Osteocyte (in vitro differentiated cells): Measurements from ENCODE around the gene ZHX3. TPM values are rescaled to one million over a fixed set of nuclear protein-coding genes. Genes with fewer than 3 reads are reported as not detected.

ENCODE experiments used
- DNase-seq: peaks from one replicate; pipeline ENCODE4 v3.0.0; 2021; ENCODE audit warnings: mixed read lengths; ENCODE audit not compliant: unreplicated experiment; ENCODE audit errors: extremely low spot score
- H3K27ac Mint-ChIP-seq: one replicate; pipeline ENCODE4 v1.8.0; 2021; ENCODE audit warnings: mild to moderate bottlenecking, mixed read lengths; ENCODE audit not compliant: unreplicated experiment
- H3K27me3 Mint-ChIP-seq: one replicate; pipeline ENCODE4 v1.8.0; 2021; ENCODE audit warnings: mixed read lengths; ENCODE audit not compliant: unreplicated experiment
- H3K36me3 Mint-ChIP-seq: one replicate; pipeline ENCODE4 v1.8.0; 2021; ENCODE audit warnings: mixed read lengths; ENCODE audit not compliant: unreplicated experiment
- H3K4me1 Mint-ChIP-seq: one replicate; pipeline ENCODE4 v1.8.0; 2021; ENCODE audit warnings: mixed read lengths; ENCODE audit not compliant: unreplicated experiment
- H3K4me3 Mint-ChIP-seq: one replicate; pipeline ENCODE4 v1.8.0; 2021; ENCODE audit warnings: mild to moderate bottlenecking, moderate library complexity, mixed read lengths; ENCODE audit not compliant: unreplicated experiment
- H3K9me3 Mint-ChIP-seq: one replicate; pipeline ENCODE4 v1.8.0; 2021; ENCODE audit warnings: mixed read lengths; ENCODE audit not compliant: unreplicated experiment
- total RNA-seq: library from RNA; stranded (reverse); gene quantifications from 2 replicates; pipeline ENCODE4 v1.2.1, GENCODE V29; 2021
- TF ChIP-seq, protein P1 (sequence below): fragments of 200-600 bp; sonication (generic); IDR thresholded peaks from 2 replicates; pipeline ENCODE4 v1.5.0; 2021; ENCODE audit warnings: antibody characterized with exemption, mild to moderate bottlenecking, moderate library complexity

Gene ZHX3
- total RNA-seq, 1 donor from 2014 or later: 44.5 TPM

DNA sequence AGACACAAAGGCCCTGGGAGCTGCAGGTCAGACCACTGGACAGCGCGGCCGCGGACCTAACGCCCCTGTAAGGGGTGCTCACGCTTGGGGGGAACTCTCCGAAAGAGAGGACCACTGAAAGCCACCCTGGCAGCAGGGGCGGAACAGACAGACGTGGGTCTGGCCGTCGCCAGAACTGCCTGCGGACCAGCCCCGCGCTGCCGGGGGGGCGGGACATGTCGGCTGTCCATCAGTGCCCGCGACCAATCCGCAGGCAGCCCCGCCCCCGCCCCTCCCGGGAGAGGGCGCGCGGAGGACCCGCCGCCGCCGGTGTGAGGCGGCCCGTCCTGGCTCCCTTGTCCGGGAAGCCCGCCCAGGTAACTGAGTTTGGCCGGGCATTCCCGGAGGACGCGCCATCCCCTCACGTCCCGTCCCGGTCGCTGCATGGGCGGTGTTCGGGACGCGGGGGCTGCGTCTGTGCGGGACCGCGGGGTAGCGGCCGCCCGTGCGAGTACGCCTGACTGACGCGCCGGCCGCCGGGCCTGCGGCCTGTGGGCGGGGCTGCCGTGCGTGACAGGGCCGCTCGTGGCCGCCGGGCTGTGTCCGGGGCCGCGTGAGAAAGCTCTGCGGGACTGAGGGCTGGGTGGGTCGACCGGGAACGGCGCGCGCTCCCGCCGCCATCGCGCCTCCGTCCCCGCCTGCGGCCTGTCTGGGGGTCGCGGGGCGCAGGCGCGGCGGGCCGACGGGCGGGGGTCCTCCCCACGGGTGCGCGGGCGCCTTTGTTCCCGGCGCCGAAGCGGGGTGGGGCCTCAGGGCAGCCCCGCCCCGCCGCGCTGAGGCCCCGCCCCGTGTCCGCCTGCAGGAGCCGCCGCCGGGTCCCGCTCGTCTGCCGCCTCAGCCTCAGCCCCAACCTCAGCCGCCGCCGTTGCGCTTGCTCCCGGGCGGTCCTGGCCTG, 180.6 kb downstream of the ZHX3 start, which contains the start of gene PLCG1:
PLCG1 (plus strand) TSS at position 864 of the 934 bp plus-strand sequence. CDS start 99 bp downstream, outside the sequence.
- Mint-ChIP-seq H3K4me1 (peaks cover 49% of the 10 kb centered on the region), H3K27ac (peak within 1 kb of the TSS; percentile 90), H3K27me3 (no peaks in the 10 kb centered on the region), H3K36me3 (no peaks in the 10 kb centered on the region), H3K4me3 (peak within 1 kb of the TSS; percentile 89), H3K9me3 (no peaks in the 10 kb centered on the region)
- peak; percentile 96 for DNase-seq
- TF ChIP-seq, protein P1, sequence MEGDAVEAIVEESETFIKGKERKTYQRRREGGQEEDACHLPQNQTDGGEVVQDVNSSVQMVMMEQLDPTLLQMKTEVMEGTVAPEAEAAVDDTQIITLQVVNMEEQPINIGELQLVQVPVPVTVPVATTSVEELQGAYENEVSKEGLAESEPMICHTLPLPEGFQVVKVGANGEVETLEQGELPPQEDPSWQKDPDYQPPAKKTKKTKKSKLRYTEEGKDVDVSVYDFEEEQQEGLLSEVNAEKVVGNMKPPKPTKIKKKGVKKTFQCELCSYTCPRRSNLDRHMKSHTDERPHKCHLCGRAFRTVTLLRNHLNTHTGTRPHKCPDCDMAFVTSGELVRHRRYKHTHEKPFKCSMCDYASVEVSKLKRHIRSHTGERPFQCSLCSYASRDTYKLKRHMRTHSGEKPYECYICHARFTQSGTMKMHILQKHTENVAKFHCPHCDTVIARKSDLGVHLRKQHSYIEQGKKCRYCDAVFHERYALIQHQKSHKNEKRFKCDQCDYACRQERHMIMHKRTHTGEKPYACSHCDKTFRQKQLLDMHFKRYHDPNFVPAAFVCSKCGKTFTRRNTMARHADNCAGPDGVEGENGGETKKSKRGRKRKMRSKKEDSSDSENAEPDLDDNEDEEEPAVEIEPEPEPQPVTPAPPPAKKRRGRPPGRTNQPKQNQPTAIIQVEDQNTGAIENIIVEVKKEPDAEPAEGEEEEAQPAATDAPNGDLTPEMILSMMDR: no peak

DNA sequence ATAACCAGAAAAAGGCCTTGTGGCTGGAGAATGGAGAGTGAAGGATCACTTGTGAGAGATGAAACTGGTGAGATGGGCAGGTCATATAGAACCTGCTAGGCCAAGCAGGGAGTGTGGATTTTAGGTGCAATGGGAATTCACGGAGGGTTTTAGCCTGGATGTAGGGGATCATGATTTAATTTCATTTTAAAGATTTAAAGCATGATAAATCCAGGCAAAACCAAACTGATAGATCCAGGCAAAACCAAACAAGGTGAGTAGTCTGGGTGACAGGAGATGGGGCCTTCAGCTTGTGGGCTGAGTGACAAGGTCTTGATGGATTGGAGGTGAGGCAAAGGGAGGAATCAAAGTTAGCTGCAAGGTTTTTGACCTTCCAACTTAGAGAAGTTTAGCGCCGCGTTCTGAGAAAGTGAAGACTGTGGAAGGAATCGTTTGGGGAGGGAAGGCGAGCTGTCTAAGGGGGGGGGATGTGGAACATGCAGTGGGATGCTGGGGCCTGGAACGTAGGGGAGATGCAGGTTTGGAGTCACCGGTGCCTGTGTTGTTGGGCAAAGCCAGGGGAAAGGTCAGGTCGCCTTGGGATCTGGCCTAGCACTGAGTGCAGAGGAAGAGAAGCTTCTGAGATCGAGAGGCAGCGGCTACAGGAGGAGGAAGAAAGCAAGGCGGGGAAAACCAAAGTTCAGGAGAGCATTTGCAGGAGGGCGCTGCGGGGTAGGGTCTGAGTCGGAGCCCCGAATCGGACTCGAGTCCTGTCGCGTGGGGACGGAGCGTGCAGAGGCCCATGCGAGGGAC, 181.4 kb downstream of the ZHX3 start:
- TF ChIP-seq, protein P1: no peak
- peaks cover 40% of the 10 kb centered on the region for H3K4me1 Mint-ChIP-seq
- H3K27ac Mint-ChIP-seq: peak overlapping the region; percentile 84
- DNase-seq: no peak
- H3K27me3 Mint-ChIP-seq: no peaks in the 10 kb centered on the region
- peak overlapping the region; percentile 80 for H3K4me3 Mint-ChIP-seq
- H3K9me3 Mint-ChIP-seq: no peaks in the 10 kb centered on the region
- H3K36me3 Mint-ChIP-seq: no peaks in the 10 kb centered on the region

DNA sequence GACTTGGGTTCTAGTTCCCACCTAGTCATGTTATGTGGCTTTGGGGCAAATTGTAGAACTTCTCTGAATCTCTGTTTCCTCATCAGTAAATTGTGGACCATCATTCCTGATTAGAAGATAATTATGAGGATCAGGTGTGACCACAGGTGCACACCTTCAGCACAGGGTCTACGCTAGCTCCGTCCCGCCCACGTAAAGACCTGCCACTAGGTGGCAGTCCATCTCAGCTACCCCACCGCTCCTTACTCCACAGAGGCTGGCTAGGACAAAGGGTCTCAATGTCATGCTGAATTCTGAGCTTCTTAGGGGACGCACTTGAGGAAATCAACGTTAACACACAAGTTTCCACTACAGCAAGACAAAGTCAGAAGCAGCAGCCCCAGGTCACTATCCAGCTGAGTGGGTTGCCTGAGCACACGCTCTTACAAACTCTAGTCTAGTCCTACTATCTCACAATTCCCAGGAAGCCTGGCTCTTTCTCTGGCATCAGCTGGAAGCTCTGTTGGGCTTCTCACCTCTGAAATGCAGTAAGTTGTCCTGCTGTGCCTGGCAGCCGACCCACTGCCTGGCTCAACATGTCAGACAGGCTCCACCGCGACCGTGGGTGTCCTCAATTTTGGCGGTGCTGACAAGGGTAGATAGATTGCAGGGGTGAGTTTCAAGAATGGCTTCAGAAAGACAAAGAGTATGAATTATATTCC, 182.2 kb downstream of the ZHX3 start:
- peaks cover 33% of the 10 kb centered on the region for H3K4me1 Mint-ChIP-seq
- H3K27ac Mint-ChIP-seq: no peak overlapping the region

DNA sequence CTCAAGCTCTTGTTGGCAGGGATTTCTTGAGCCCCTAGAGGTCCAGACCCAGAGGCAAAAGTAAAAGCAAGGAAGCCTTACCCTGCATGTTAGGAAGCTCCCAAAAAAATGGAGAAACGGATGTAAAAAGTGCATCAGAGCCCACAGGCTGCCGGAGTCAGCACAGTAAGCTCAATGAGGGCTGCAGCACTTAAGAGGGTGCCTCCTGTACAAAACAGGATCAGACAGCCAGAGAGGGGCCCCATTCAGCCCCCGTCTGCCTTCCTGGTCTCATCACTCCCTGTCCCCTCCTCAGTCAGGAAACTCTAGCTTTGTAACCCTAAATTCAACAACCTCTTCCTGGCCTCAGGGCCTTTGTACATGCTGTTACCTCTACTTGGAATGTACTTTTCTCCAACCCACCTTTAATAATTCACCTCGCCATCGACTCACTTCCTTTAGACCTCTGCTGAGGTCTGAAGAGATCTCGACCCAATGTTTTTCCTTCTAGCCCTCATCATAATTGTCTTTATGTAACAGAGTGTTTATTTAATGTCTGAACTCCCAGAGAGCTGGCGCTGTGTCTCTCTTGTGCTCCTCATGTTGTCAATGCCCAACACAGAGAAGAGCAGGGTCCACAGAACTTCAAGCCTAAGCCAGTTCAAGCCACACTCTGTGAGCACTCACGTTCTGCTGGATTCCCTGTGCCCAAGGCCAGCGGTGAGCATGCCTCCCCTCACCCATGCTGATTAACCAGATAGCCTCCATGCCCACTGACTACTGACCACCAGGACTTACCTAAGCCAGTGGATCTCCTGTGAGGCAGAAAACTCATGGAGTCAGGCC, 183.0 kb downstream of the ZHX3 start:
- Mint-ChIP-seq H3K36me3 (no peaks in the 10 kb centered on the region), H3K4me3 (no peak overlapping the region)
- DNase-seq: no peak

More for the DNA sequence above, 182.2 kb downstream of the ZHX3 start:
- H3K27me3 Mint-ChIP-seq: no peaks in the 10 kb centered on the region
- no peak for DNase-seq
- peak overlapping the region; percentile 80 for H3K4me3 Mint-ChIP-seq
- H3K36me3 Mint-ChIP-seq: no peaks in the 10 kb centered on the region
- TF ChIP-seq, protein P1: peak; percentile 71
- no peaks in the 10 kb centered on the region for H3K9me3 Mint-ChIP-seq

More for the DNA sequence above, 183.0 kb downstream of the ZHX3 start:
- TF ChIP-seq, protein P1: no peak
- Mint-ChIP-seq H3K27ac (no peak overlapping the region), H3K4me1 (peaks cover 25% of the 10 kb centered on the region), H3K27me3 (no peaks in the 10 kb centered on the region), H3K9me3 (no peaks in the 10 kb centered on the region)
